Measurements from ENCODE around the gene ZMIZ1. TPM values are rescaled to one million over a fixed set of nuclear protein-coding genes. Genes with fewer than 3 reads are reported as not detected.

ZMIZ1 gene
- polyA plus RNA-seq, 3 donors, result 3.3 to 64.6 (median 8.9) TPM

- peaks cover 97% of the 10 kb centered on the region for H4K20me1 ChIP-seq (ENCODE audit: insufficient read depth, low read length)
- Mint-ChIP-seq H3K9me3 (peaks cover 0 to 3% (median 0%) of the 10 kb centered on the region in 7 donors), H3K27ac (peak overlapping the region; percentile 97 to 100 (median 100)), H3K4me3 (peak overlapping the region; percentile 84 to 98), H3K4me1 (peaks cover 93% of the 10 kb centered on the region), H3K36me3 (peaks cover 22 to 26% of the 10 kb centered on the region in 2 donors), H3K27me3 (ENCODE audit: low read depth in 3 of 3) (peaks cover 0 to 8% (median 2%) of the 10 kb centered on the region in 3 donors)
- peak overlapping the region; percentile 88 to 96 for H3K27ac ChIP-seq (ENCODE audit: low read depth in 1 of 2, low read length in 2 of 2)
- peak; percentile 98 to 99 (median 98) for DNase-seq
- no peaks in the 10 kb centered on the region for H3K36me3 ChIP-seq (replicated peaks in 1 of 2; ENCODE audit: control insufficient read depth in 1 of 2, insufficient read depth in 2 of 2, low read length in 2 of 2)
- no peak overlapping the region for H2AFZ ChIP-seq (ENCODE audit: insufficient read depth, low read depth, low read length, poor library complexity, severe bottlenecking)
- intact Hi-C loops (cut with micrococcal nuclease), result loop anchor here (2.0 to 10.0 kb wide), 4 partner anchors 17 to 112 kb away; no protein-coding TSS in a partner anchor
- peak overlapping the region; percentile 17 to 60 (median 28) for H3K4me3 ChIP-seq (replicated peaks in 1 of 3; ENCODE audit: low read depth in 2 of 3, low read length in 3 of 3)
- no peaks in the 10 kb centered on the region for H3K27me3 ChIP-seq (ENCODE audit: control insufficient read depth in 2 of 2, insufficient read depth in 2 of 2, low read length in 2 of 2)
- TF ChIP-seq, protein P1, sequence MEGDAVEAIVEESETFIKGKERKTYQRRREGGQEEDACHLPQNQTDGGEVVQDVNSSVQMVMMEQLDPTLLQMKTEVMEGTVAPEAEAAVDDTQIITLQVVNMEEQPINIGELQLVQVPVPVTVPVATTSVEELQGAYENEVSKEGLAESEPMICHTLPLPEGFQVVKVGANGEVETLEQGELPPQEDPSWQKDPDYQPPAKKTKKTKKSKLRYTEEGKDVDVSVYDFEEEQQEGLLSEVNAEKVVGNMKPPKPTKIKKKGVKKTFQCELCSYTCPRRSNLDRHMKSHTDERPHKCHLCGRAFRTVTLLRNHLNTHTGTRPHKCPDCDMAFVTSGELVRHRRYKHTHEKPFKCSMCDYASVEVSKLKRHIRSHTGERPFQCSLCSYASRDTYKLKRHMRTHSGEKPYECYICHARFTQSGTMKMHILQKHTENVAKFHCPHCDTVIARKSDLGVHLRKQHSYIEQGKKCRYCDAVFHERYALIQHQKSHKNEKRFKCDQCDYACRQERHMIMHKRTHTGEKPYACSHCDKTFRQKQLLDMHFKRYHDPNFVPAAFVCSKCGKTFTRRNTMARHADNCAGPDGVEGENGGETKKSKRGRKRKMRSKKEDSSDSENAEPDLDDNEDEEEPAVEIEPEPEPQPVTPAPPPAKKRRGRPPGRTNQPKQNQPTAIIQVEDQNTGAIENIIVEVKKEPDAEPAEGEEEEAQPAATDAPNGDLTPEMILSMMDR (IDR thresholded peaks at IDR 0.05), result no peak
- H3K9me3 ChIP-seq (replicated peaks in 1 of 2; ENCODE audit: control insufficient read depth in 1 of 2, insufficient read depth in 1 of 2, low read length in 2 of 2), result no peaks in the 10 kb centered on the region
- H3K9ac ChIP-seq (ENCODE audit: insufficient read depth, low read length, poor library complexity, severe bottlenecking), result peak overlapping the region; percentile 71
- H3K4me1 ChIP-seq (ENCODE audit: control insufficient read depth in 1 of 2, insufficient read depth in 2 of 2, low read length in 2 of 2), result peaks cover 85 to 91% of the 10 kb centered on the region in 2 donors
- H3K79me2 ChIP-seq (ENCODE audit: insufficient read depth, low read length), result peaks cover 100% of the 10 kb centered on the region
- H3K4me2 ChIP-seq (replicated peaks; ENCODE audit: extremely low read depth, low read length, poor library complexity, severe bottlenecking), result peak overlapping the region; percentile 65
- WGBS (ENCODE audit: insufficient coverage), result 0% methylated on average over 1 of the region's 9 CpGs
These were observed 15.5 kb downstream of the ZMIZ1 start for GRCh38 chr10:79084012-79084971.

- Histone ChIP-seq H3K79me2 (ENCODE audit: insufficient read depth, low read length) (peaks cover 100% of the 10 kb centered on the region), H3K4me3 (replicated peaks in 1 of 3; ENCODE audit: low read depth in 2 of 3, low read length in 3 of 3) (peak overlapping the region in 2 of 3 experiments; percentile 28 to 60), H2AFZ (ENCODE audit: insufficient read depth, low read depth, low read length, poor library complexity, severe bottlenecking) (no peak overlapping the region), H3K27me3 (ENCODE audit: control insufficient read depth in 2 of 2, insufficient read depth in 2 of 2, low read length in 2 of 2) (no peaks in the 10 kb centered on the region), H4K20me1 (ENCODE audit: insufficient read depth, low read length) (peaks cover 97% of the 10 kb centered on the region), H3K9me3 (replicated peaks in 1 of 2; ENCODE audit: control insufficient read depth in 1 of 2, insufficient read depth in 1 of 2, low read length in 2 of 2) (no peaks in the 10 kb centered on the region), H3K4me2 (replicated peaks; ENCODE audit: extremely low read depth, low read length, poor library complexity, severe bottlenecking) (peak overlapping the region; percentile 65), H3K4me1 (ENCODE audit: control insufficient read depth in 1 of 2, insufficient read depth in 2 of 2, low read length in 2 of 2) (peaks cover 81 to 89% of the 10 kb centered on the region in 2 donors), H3K27ac (ENCODE audit: low read depth in 1 of 2, low read length in 2 of 2) (peak overlapping the region; percentile 88 to 96), H3K9ac (ENCODE audit: insufficient read depth, low read length, poor library complexity, severe bottlenecking) (peak overlapping the region; percentile 71), H3K36me3 (replicated peaks in 1 of 2; ENCODE audit: control insufficient read depth in 1 of 2, insufficient read depth in 2 of 2, low read length in 2 of 2) (no peaks in the 10 kb centered on the region)
- intact Hi-C loops (cut with micrococcal nuclease), result loop anchor here (2.0 to 10.0 kb wide), 4 partner anchors 18 to 113 kb away; no protein-coding TSS in a partner anchor
- H3K36me3 Mint-ChIP-seq, result peaks cover 25 to 29% of the 10 kb centered on the region in 2 donors
- H3K4me3 Mint-ChIP-seq, result peak overlapping the region; percentile 84 to 98
- H3K9me3 Mint-ChIP-seq, result peaks cover 0 to 3% (median 0%) of the 10 kb centered on the region in 7 donors
- WGBS (ENCODE audit: insufficient coverage), result 73% methylated on average over 12 of the region's 14 CpGs
- peaks cover 93% of the 10 kb centered on the region for H3K4me1 Mint-ChIP-seq
- H3K27ac Mint-ChIP-seq, result peak overlapping the region; percentile 97 to 100 (median 100)
- TF ChIP-seq, protein P1 (IDR thresholded peaks at IDR 0.05), result no peak
- DNase-seq, result no peak
- H3K27me3 Mint-ChIP-seq (ENCODE audit: low read depth in 3 of 3), result peaks cover 0 to 8% (median 2%) of the 10 kb centered on the region in 3 donors
These were observed 16.3 kb downstream of the ZMIZ1 start for GRCh38 chr10:79084972-79085597.
